HepG2 (cell line): ENCODE results near the gene PEBP1.

Source experiments
- ARNT ChIP-seq: fragments of 450-650 bp; IDR thresholded peaks from 2 replicates; pipeline ENCODE4 v1.6.1; 2017
- BHLHE40 ChIP-seq: IDR thresholded peaks from 2 replicates; pipeline ENCODE4 v1.6.1; 2011; ENCODE audit warnings: low read length, improper control_type of control experiment
- CREB1 ChIP-seq, 2 experiments: fragments of 450-650 bp in 1 of 2; IDR thresholded peaks; 2 replicates each; pipeline ENCODE4 v1.6.1; 2016 to 2017; ENCODE audit warnings: control low read depth in 1 of 2, mild to moderate bottlenecking in 1 of 2, missing compliant biosample characterization in 1 of 2, missing genetic modification characterization in 1 of 2
- CREBL2 ChIP-seq: sonication (generic); formaldehyde crosslinking; IDR thresholded peaks from 2 replicates; pipeline ENCODE4 v1.8.1; 2023; ENCODE audit warnings: missing genetic modification reagents, mild to moderate bottlenecking, borderline replicate concordance
- DMTF1 ChIP-seq: sonication (generic); formaldehyde crosslinking; IDR thresholded peaks from 2 replicates; pipeline ENCODE4 v1.4.0; 2020; ENCODE audit warnings: mild to moderate bottlenecking, missing genetic modification reagents
- KDM1A ChIP-seq: IDR thresholded peaks from 2 replicates; pipeline ENCODE4 v1.6.1; 2016; ENCODE audit warnings: missing compliant biosample characterization
- POLR2A ChIP-seq, 2 experiments: IDR thresholded peaks; 2 replicates each; pipeline ENCODE4 v1.6.1; 2011; ENCODE audit warnings: low read depth in 2 of 2, low read length in 2 of 2, mild to moderate bottlenecking in 1 of 2, moderate library complexity in 1 of 2; ENCODE audit not compliant: insufficient read depth in 1 of 2
- ZBTB34 ChIP-seq: sonication (generic); formaldehyde crosslinking; IDR thresholded peaks from 2 replicates; pipeline ENCODE4 v1.8.0; 2022; ENCODE audit warnings: mild to moderate bottlenecking, missing genetic modification reagents
- ZNF121 ChIP-seq: sonication (generic); formaldehyde crosslinking; IDR thresholded peaks from 2 replicates; pipeline ENCODE4 v1.5.0; 2020; ENCODE audit warnings: mild to moderate bottlenecking, missing genetic modification reagents
- ZNF367 ChIP-seq: sonication (generic); formaldehyde crosslinking; IDR thresholded peaks from 2 replicates; pipeline ENCODE4 v1.4.0; 2020; ENCODE audit warnings: missing genetic modification reagents, borderline replicate concordance
- ZNF432 ChIP-seq: sonication (generic); formaldehyde crosslinking; IDR thresholded peaks from 2 replicates; pipeline ENCODE4 v1.5.0; 2020; ENCODE audit warnings: missing genetic modification reagents, mild to moderate bottlenecking, borderline replicate concordance
- ZNF576 ChIP-seq: sonication (generic); formaldehyde crosslinking; IDR thresholded peaks from 2 replicates; pipeline ENCODE4 v1.4.0; 2020; ENCODE audit warnings: mild to moderate bottlenecking, missing genetic modification reagents

- TF ChIP-seq BHLHE40 (no peak), ARNT (no peak), ZNF367 (CRISPR knock-in tag) (no peak), ZNF576 (CRISPR knock-in tag) (no peak), CREB1 (IDR thresholded peaks at IDR 0.05) (no peak), CREB1 (CRISPR knock-in tag; IDR thresholded peaks at IDR 0.05) (no peak), CREBL2 (no peak), POLR2A (IDR thresholded peaks at IDR 0.05; ENCODE audit: insufficient read depth in 1 of 2, low read depth in 2 of 2, low read length in 2 of 2) (no peak), KDM1A (CRISPR knock-in tag) (no peak), ZNF121 (CRISPR knock-in tag) (no peak), DMTF1 (no peak), ZNF432 (CRISPR knock-in tag) (no peak), ZBTB34 (no peak)
Observed at GRCh38 chr12:118166946-118167345, 31.0 kb downstream of the PEBP1 start.
